ENCODE measurements around the gene KCNMA1.

- no peak for TF ChIP-seq CTCF (IDR thresholded peaks at IDR 0.05)
- TF ChIP-seq POLR2A (IDR thresholded peaks at IDR 0.05) = no peak
Observed at GRCh38 chr10:77537720-77538373, 99.8 kb downstream of the KCNMA1 start.
